CD4-positive, CD25-positive, alpha-beta regulatory T cell (primary cell): ENCODE results near the gene CLTA. TPM values are rescaled to one million over a fixed set of nuclear protein-coding genes. Genes with fewer than 3 reads are reported as not detected.

Experiments used
- ATAC-seq, 2 donors: fragments of 150-1000 bp; cut with Tn5 transposase; one replicate each; pipeline ENCODE4 v1.10.0; 2021; ENCODE audit warnings: low read depth in 2 of 2, moderate number of reproducible peaks in 2 of 2, moderate library complexity in 1 of 2
- DNase-seq, 3 donors: peaks; one replicate each; pipeline versions ENCODE4 v3.0.0 to v3.0.0-alpha.2; 2012 to 2022; ENCODE audit warnings: mixed read lengths in 1 of 3
- H3K27ac ChIP-seq: one replicate; pipeline ENCODE4 v1.7.0; 2013; ENCODE audit warnings: mild to moderate bottlenecking, low read length; ENCODE audit not compliant: insufficient read depth, poor library complexity, severe bottlenecking
- H3K27me3 ChIP-seq: one replicate; pipeline ENCODE4 v1.7.0; 2013; ENCODE audit warnings: low read length; ENCODE audit not compliant: control insufficient read depth, insufficient read depth
- H3K36me3 ChIP-seq: one replicate; pipeline ENCODE4 v1.7.0; 2013; ENCODE audit warnings: mild to moderate bottlenecking, low read length, moderate library complexity; ENCODE audit not compliant: control insufficient read depth, insufficient read depth
- H3K4me1 ChIP-seq: 2 replicates; pipeline ENCODE4 v1.7.0; 2013; ENCODE audit warnings: mild to moderate bottlenecking, low read length; ENCODE audit not compliant: insufficient read depth, control insufficient read depth, poor library complexity, severe bottlenecking
- H3K4me3 ChIP-seq: one replicate; pipeline ENCODE4 v1.7.0; 2013; ENCODE audit warnings: low read depth, mild to moderate bottlenecking, low read length, moderate library complexity
- H3K9me3 ChIP-seq, 2 experiments: 1 replicate in 1 of 2; 2 replicates in 1 of 2; pipeline ENCODE4 v1.7.0; 2013; ENCODE audit warnings: low read length in 2 of 2, mild to moderate bottlenecking in 1 of 2, moderate library complexity in 1 of 2; ENCODE audit not compliant: control insufficient read depth in 2 of 2
- H3K27ac Mint-ChIP-seq, 3 donors: one replicate each; pipeline ENCODE4 v1.8.0; 2020 to 2022; ENCODE audit warnings: mild to moderate bottlenecking in 3 of 3, mixed read lengths in 3 of 3, moderate library complexity in 2 of 3
- H3K27me3 Mint-ChIP-seq: one replicate; pipeline ENCODE4 v1.8.0; 2022; ENCODE audit warnings: mild to moderate bottlenecking, mixed read lengths
- H3K36me3 Mint-ChIP-seq: one replicate; pipeline ENCODE4 v1.8.0; 2020; ENCODE audit warnings: mixed read lengths
- H3K4me1 Mint-ChIP-seq, 4 donors: one replicate each; pipeline ENCODE4 v1.8.0; 2020 to 2022; ENCODE audit warnings: mixed read lengths in 4 of 4, mild to moderate bottlenecking in 1 of 4
- H3K4me3 Mint-ChIP-seq, 4 donors: one replicate each; pipeline ENCODE4 v1.8.0; 2020 to 2022; ENCODE audit warnings: mild to moderate bottlenecking in 4 of 4, mixed read lengths in 4 of 4, moderate library complexity in 3 of 4
- H3K9me3 Mint-ChIP-seq, 7 donors: one replicate each; pipeline ENCODE4 v1.8.0; 2020 to 2022; ENCODE audit warnings: mixed read lengths in 7 of 7, mild to moderate bottlenecking in 3 of 7, moderate library complexity in 2 of 7
- polyA plus RNA-seq, 4 donors: library from polyadenylated mRNA; unstranded; fragments of 300-500 nt; fragmentation: Illumina TruSeq; gene quantifications; one replicate each; pipeline ENCODE4 v1.2.3, GENCODE V29; 2021
- total RNA-seq: library from RNA; stranded (reverse); gene quantifications from one replicate; pipeline ENCODE4 v1.2.3, GENCODE V29; 2022

CLTA gene
- total and polyA plus RNA-seq, 5 donors from 2014 or later = 46.7 to 175 (median 163) TPM

DNA sequence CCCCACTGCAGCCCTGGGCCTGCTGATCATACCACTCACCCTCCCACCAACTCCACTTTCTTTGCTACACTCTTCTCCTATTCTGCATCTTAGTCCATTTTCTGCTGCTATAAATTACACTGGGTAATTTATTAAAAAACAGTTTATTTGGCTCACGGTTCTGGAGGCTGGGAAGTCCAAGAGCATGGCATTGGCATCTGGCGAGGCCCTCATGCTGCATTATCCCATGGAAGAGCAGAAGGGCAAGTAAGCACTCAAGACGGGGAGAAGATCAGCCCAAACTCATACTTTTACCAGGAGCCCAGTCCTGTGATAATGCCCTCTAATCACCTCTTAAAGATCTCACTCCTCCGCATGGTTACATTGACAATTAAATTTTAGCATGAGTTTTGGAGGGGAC, 44.8 kb upstream of the CLTA start:
- peak overlapping the region; percentile 37 for H3K27ac ChIP-seq
- peak overlapping the region; percentile 78 to 100 (median 99) for H3K27ac Mint-ChIP-seq
- peaks cover 5 to 6% of the 10 kb centered on the region in 2 experiments for H3K9me3 ChIP-seq
- no peak overlapping the region for H3K4me3 ChIP-seq
- DNase-seq (no peak), ATAC-seq (no peak)
- H3K4me1 ChIP-seq = peaks cover 91% of the 10 kb centered on the region
- peaks cover 44% of the 10 kb centered on the region for H3K36me3 Mint-ChIP-seq
- peak overlapping the region; percentile 20 to 98 (median 96) for H3K4me3 Mint-ChIP-seq
- H3K9me3 Mint-ChIP-seq = peaks cover 0 to 13% (median 5%) of the 10 kb centered on the region in 7 donors
- no peaks in the 10 kb centered on the region for H3K27me3 Mint-ChIP-seq
- peaks cover 21 to 94% (median 77%) of the 10 kb centered on the region in 4 donors for H3K4me1 Mint-ChIP-seq
- peaks cover 9% of the 10 kb centered on the region for H3K36me3 ChIP-seq
- H3K27me3 ChIP-seq = no peaks in the 10 kb centered on the region

DNA sequence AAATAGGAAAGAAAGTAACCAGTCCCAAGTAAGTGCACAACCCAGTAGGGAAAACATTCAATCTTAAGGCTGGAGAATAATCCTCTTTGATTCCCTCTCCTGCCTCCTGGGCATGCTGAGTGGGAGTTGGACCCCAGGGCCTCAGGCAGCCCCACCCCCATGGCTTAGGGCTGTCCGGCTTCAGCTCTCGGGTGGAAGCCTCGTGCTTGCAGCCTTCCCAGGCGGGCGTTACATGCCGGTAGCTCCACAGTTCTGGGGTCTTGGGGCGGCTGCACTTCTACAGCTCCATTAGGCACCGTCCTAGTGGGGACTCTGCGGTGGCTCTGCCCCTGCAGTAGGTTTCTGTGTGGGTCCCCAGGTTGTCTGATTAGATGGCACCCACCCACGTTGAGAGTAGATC, 44.1 kb upstream of the CLTA start:
- H3K27ac ChIP-seq = peak overlapping the region; percentile 50
- H3K36me3 Mint-ChIP-seq = peaks cover 49% of the 10 kb centered on the region

DNA sequence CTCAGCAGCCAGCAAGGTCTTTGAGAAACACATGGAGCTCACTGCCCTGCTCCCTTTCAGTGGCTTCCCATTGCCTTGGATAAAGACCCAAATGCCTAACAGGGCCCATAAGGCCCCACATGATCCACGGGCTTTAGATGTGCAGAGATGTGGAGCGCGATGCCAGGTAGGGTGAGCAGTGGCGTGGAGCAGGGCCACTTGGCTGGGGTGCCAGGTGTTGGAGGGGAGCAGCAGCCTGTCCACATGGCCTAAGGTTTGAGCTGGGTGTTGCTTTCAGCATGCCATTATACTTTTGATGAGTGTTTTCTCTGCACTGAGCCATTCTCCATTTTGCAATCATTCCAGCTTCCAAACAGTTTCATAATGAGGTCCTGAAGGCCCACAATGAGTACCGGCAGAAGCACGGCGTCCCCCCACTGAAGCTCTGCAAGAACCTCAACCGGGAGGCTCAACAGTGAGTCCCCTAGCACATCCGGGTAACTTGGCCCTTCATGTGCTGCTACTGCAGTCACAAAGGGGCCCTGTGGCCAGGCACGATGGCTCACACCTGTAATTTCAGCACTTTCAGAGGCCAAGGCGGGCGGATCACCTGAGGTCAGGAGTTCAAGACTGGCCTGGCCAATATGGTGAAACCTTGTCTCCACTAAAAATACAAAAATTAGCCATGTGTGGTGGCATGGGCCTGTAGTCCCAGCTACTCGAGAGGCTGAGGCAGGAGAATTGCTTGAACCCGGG, 43.1 kb upstream of the CLTA start:
- Mint-ChIP-seq H3K9me3 (peaks cover 0 to 13% (median 5%) of the 10 kb centered on the region in 7 donors), H3K36me3 (peaks cover 50% of the 10 kb centered on the region), H3K4me3 (peak overlapping the region; percentile 50 to 70 (median 64)), H3K27me3 (no peaks in the 10 kb centered on the region), H3K4me1 (peaks cover 27 to 93% (median 76%) of the 10 kb centered on the region in 4 donors), H3K27ac (peak overlapping the region; percentile 94 to 99 (median 96))
- Histone ChIP-seq H3K36me3 (peaks cover 9% of the 10 kb centered on the region), H3K4me1 (peaks cover 91% of the 10 kb centered on the region), H3K27me3 (no peaks in the 10 kb centered on the region), H3K9me3 (peaks cover 5 to 6% of the 10 kb centered on the region in 2 experiments), H3K4me3 (no peak overlapping the region), H3K27ac (peak overlapping the region; percentile 50)
- no peak for ATAC-seq
- no peak for DNase-seq

More for the DNA sequence above, 44.1 kb upstream of the CLTA start:
- H3K9me3 ChIP-seq = peaks cover 5 to 6% of the 10 kb centered on the region in 2 experiments
- H3K27ac Mint-ChIP-seq = peak overlapping the region; percentile 94 to 100 (median 99)
- H3K36me3 ChIP-seq = peaks cover 9% of the 10 kb centered on the region
- H3K4me1 ChIP-seq = peaks cover 91% of the 10 kb centered on the region
- H3K4me1 Mint-ChIP-seq = peaks cover 21 to 94% (median 78%) of the 10 kb centered on the region in 4 donors
- H3K9me3 Mint-ChIP-seq = peaks cover 0 to 13% (median 5%) of the 10 kb centered on the region in 7 donors
- DNase-seq (no peak), ATAC-seq (no peak)
- H3K4me3 ChIP-seq = no peak overlapping the region
- peak overlapping the region in 3 of 4 donors; percentile 95 to 98 (median 98) for H3K4me3 Mint-ChIP-seq
- H3K27me3 ChIP-seq = no peaks in the 10 kb centered on the region
- H3K27me3 Mint-ChIP-seq = no peaks in the 10 kb centered on the region

DNA sequence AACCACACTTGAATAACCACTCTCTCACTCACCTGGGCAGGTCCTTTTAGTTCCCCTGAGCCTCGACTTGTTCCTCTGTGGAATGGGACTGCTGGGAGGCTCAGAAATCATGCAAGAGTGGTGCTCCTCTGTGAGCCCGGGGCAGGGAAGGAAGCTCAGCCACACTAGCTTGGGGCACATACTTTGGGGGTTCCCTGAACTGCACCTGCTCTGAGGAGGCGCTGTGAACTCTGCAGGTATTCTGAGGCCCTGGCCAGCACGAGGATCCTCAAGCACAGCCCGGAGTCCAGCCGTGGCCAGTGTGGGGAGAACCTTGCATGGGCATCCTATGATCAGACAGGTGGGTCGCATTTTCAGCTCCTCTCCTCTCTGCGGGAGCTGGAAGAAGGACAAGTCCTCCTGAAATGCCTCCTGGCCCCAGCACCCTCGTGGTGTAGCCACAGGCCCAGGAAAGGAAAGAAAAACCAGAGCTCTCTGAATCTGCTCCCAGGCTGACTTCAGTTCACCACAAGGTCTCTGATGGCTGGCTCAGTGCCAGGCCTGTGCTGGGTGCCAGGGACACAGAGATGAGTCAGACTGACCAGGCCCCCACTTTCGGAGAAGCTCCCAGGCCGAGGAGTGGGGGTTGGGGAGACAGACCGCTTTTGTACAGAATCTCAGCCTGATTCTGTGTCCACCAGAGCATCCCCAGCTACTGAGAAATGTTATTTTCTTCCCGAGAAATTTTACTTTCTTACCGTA, 42.2 kb upstream of the CLTA start:
- DNase-seq = peak; percentile 23 to 61 (median 47)
- H3K27ac Mint-ChIP-seq = peak overlapping the region; percentile 82 to 99 (median 94)
- no peak overlapping the region for H3K4me3 ChIP-seq
- ATAC-seq = no peak
- peaks cover 0 to 13% (median 5%) of the 10 kb centered on the region in 7 donors for H3K9me3 Mint-ChIP-seq
- peaks cover 91% of the 10 kb centered on the region for H3K4me1 ChIP-seq
- H3K9me3 ChIP-seq = peaks cover 5 to 6% of the 10 kb centered on the region in 2 experiments
- peaks cover 13% of the 10 kb centered on the region for H3K36me3 ChIP-seq
- peaks cover 27 to 90% (median 73%) of the 10 kb centered on the region in 4 donors for H3K4me1 Mint-ChIP-seq
- peaks cover 52% of the 10 kb centered on the region for H3K36me3 Mint-ChIP-seq
- H3K27ac ChIP-seq = peak overlapping the region; percentile 97
- no peaks in the 10 kb centered on the region for H3K27me3 Mint-ChIP-seq
- H3K27me3 ChIP-seq = no peaks in the 10 kb centered on the region
- H3K4me3 Mint-ChIP-seq = peak overlapping the region; percentile 21 to 48 (median 36)

DNA sequence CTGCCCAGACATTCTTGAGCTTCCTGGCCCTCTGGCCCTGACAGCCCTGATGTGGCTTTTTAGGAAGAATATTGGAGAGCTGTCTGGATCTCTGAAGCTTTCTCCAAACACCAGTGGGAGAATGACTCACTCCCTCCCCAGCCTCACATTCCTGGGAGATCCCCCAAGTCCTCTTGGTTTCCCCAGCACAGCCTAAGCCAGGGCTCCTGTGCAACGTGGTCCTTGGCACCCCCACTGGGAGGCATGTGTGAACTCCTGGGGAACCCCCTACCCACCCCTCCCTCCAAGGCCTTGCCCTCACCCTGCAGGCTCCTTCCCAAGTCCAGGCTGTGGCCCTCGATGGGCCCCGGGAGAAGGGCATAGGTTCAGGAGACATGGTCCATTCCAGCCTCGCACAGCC, 41.5 kb upstream of the CLTA start:
- H3K4me3 ChIP-seq = no peak overlapping the region
- H3K9me3 ChIP-seq = peaks cover 5 to 6% of the 10 kb centered on the region in 2 experiments
- H3K27me3 ChIP-seq = no peaks in the 10 kb centered on the region
- H3K9me3 Mint-ChIP-seq = peaks cover 0 to 13% (median 5%) of the 10 kb centered on the region in 7 donors
- H3K27me3 Mint-ChIP-seq = no peaks in the 10 kb centered on the region
- DNase-seq (no peak), ATAC-seq (no peak)
- H3K36me3 Mint-ChIP-seq = peaks cover 49% of the 10 kb centered on the region
- peaks cover 16% of the 10 kb centered on the region for H3K36me3 ChIP-seq
- peak overlapping the region; percentile 97 for H3K27ac ChIP-seq
- H3K4me1 ChIP-seq = peaks cover 85% of the 10 kb centered on the region
- H3K4me3 Mint-ChIP-seq = peak overlapping the region; percentile 21 to 34 (median 24)
- peak overlapping the region; percentile 38 to 99 (median 94) for H3K27ac Mint-ChIP-seq
- H3K4me1 Mint-ChIP-seq = peaks cover 27 to 89% (median 70%) of the 10 kb centered on the region in 4 donors

DNA sequence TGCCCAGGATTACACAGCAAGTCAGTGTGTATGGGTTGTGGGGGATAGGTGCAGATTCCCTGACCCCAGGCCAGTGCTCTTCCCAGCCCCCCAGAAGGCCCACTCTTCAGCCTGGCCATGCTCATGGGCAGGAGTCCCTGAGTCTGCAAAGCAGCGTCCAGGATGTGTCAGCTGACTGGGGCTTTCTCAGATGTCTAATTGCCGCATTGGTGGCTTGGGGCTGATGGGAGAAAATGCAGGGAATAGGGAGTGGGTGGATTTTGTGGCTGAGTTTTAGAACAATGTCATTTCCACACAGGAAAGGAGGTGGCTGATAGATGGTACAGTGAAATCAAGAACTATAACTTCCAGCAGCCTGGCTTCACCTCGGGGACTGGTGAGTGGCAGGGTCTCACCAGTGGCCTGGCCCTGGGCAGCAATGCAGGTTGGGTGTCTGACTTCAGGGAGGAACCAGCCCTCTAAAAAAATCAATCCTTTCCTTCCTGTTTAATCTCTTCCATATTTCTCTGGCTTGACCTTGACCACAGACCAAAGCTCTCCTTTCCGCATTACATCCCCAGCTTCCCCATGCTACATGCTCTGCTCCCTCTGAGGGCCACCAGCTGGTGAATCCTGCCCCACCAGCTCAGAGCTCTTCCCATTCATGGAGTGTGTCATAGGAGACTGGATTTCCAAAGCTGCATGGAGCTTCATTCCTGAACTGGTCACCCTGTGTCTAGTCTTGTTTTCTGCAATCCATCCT, 40.0 kb upstream of the CLTA start:
- no peaks in the 10 kb centered on the region for H3K27me3 Mint-ChIP-seq
- Histone ChIP-seq H3K9me3 (peaks cover 4 to 5% of the 10 kb centered on the region in 2 experiments), H3K27ac (peak overlapping the region; percentile 97), H3K27me3 (no peaks in the 10 kb centered on the region), H3K4me1 (peaks cover 71% of the 10 kb centered on the region), H3K36me3 (peaks cover 17% of the 10 kb centered on the region), H3K4me3 (peak overlapping the region; percentile 78)
- peaks cover 0 to 7% (median 2%) of the 10 kb centered on the region in 7 donors for H3K9me3 Mint-ChIP-seq
- peaks cover 17 to 83% (median 61%) of the 10 kb centered on the region in 4 donors for H3K4me1 Mint-ChIP-seq
- DNase-seq = no peak
- peak overlapping the region; percentile 73 to 89 (median 86) for H3K4me3 Mint-ChIP-seq
- H3K36me3 Mint-ChIP-seq = peaks cover 47% of the 10 kb centered on the region
- peak overlapping the region; percentile 94 to 99 (median 97) for H3K27ac Mint-ChIP-seq
- no peak for ATAC-seq
